Measurements from ENCODE around the gene PARG.

Gene PARG

GRCh38 chr10:49837685-49838084, 104.1 kb downstream of the PARG start:
- peaks cover 10% of the 10 kb centered on the region for H3K36me3 ChIP-seq (replicated peaks)
- TF ChIP-seq, protein P1, sequence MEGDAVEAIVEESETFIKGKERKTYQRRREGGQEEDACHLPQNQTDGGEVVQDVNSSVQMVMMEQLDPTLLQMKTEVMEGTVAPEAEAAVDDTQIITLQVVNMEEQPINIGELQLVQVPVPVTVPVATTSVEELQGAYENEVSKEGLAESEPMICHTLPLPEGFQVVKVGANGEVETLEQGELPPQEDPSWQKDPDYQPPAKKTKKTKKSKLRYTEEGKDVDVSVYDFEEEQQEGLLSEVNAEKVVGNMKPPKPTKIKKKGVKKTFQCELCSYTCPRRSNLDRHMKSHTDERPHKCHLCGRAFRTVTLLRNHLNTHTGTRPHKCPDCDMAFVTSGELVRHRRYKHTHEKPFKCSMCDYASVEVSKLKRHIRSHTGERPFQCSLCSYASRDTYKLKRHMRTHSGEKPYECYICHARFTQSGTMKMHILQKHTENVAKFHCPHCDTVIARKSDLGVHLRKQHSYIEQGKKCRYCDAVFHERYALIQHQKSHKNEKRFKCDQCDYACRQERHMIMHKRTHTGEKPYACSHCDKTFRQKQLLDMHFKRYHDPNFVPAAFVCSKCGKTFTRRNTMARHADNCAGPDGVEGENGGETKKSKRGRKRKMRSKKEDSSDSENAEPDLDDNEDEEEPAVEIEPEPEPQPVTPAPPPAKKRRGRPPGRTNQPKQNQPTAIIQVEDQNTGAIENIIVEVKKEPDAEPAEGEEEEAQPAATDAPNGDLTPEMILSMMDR (IDR thresholded peaks at IDR 0.05; ENCODE audit: low read depth, low read length, missing control alignments) = no peak
- no peak overlapping the region for H3K27ac ChIP-seq
- no peaks in the 10 kb centered on the region for H3K27me3 ChIP-seq (replicated peaks)
- no peak overlapping the region for H3K4me3 ChIP-seq (ENCODE audit: low read depth, low read length)
- no peak for DNase-seq
- in situ Hi-C loops (cut with HindIII; ENCODE audit: low pct_ligation_motif_present, low sequenced_read_pairs) = no loop called here

DNA sequence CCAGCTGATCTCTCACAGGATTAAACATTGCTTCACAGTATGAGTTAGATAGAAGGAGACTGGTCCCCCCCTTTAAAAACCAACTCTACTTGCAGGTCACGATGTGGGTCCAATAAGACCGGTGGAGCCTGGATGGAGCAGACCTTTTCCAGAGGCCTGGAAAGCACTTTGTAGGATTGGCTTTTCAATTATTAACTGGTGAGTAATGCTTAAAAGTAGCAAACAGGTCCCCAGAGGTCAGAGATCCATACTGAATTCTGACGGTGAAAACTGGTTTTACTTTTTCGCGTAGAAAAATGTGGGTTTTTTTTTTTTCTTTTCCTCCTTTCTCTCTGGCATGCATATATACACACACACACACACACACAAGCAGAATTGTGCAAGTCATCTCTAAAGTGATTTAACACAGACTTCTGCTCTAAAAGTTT, 104.8 kb downstream of the PARG start:
- TF ChIP-seq, protein P1 (IDR thresholded peaks at IDR 0.05; ENCODE audit: low read depth, low read length, missing control alignments) = no peak
- peaks cover 10% of the 10 kb centered on the region for H3K36me3 ChIP-seq (replicated peaks)
- H3K27ac ChIP-seq = no peak overlapping the region
- in situ Hi-C loops (cut with HindIII; ENCODE audit: low pct_ligation_motif_present, low sequenced_read_pairs) = no loop called here
- H3K4me3 ChIP-seq (ENCODE audit: low read depth, low read length) = no peak overlapping the region
- no peaks in the 10 kb centered on the region for H3K27me3 ChIP-seq (replicated peaks)
- no peak for DNase-seq

DNA sequence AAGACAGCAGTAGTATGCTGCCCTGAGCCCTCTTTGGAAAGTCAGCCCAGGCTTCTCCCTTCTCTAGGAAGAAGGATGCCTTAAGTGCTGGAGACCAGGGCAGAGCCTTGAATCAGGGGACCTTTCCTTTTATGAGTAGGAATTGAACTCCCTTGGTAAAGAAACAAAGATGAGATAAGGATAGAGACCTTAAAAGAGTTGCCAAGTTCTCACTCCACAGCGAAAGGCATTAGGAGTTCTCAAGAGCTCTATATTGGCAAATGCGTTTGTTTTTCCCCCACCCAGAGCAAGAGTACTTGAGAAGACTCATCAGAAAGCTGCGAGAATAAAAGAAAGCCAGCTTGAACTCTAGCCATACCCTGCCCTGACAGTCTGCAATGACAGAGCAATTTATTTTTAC, 106.9 kb downstream of the PARG start:
- DNase-seq = no peak
- H3K27me3 ChIP-seq (replicated peaks) = no peaks in the 10 kb centered on the region

GRCh38 chr10:49834201-49834600, 107.6 kb downstream of the PARG start:
- DNase-seq = no peak
- TF ChIP-seq, protein P1 (IDR thresholded peaks at IDR 0.05; ENCODE audit: low read depth, low read length, missing control alignments) = no peak
- peaks cover 4% of the 10 kb centered on the region for H3K36me3 ChIP-seq (replicated peaks)
- in situ Hi-C loops (cut with HindIII; ENCODE audit: low pct_ligation_motif_present, low sequenced_read_pairs) = no loop called here
- no peak overlapping the region for H3K27ac ChIP-seq
- H3K4me3 ChIP-seq (ENCODE audit: low read depth, low read length) = no peak overlapping the region
- no peaks in the 10 kb centered on the region for H3K27me3 ChIP-seq (replicated peaks)

More for the DNA sequence above, 106.9 kb downstream of the PARG start:
- in situ Hi-C loops (cut with HindIII; ENCODE audit: low pct_ligation_motif_present, low sequenced_read_pairs) = no loop called here
- TF ChIP-seq, protein P1 (IDR thresholded peaks at IDR 0.05; ENCODE audit: low read depth, low read length, missing control alignments) = no peak
- no peak overlapping the region for H3K4me3 ChIP-seq (ENCODE audit: low read depth, low read length)
- no peak overlapping the region for H3K27ac ChIP-seq
- H3K36me3 ChIP-seq (replicated peaks) = peaks cover 4% of the 10 kb centered on the region

- Histone ChIP-seq H3K27me3 (replicated peaks) (no peaks in the 10 kb centered on the region), H3K27ac (no peak overlapping the region), H3K4me3 (ENCODE audit: low read depth, low read length) (no peak overlapping the region), H3K36me3 (replicated peaks) (peaks cover 4% of the 10 kb centered on the region)
- TF ChIP-seq, protein P1 (IDR thresholded peaks at IDR 0.05; ENCODE audit: low read depth, low read length, missing control alignments) = no peak
- in situ Hi-C loops (cut with HindIII; ENCODE audit: low pct_ligation_motif_present, low sequenced_read_pairs) = no loop called here
- DNase-seq = no peak
These were observed 108.7 kb downstream of the PARG start for GRCh38 chr10:49833168-49833567.

- peak overlapping the region; percentile 24 for H3K27ac ChIP-seq
- TF ChIP-seq, protein P1 (IDR thresholded peaks at IDR 0.05; ENCODE audit: low read depth, low read length, missing control alignments) = no peak
- DNase-seq = peak; percentile 7
- in situ Hi-C loops (cut with HindIII; ENCODE audit: low pct_ligation_motif_present, low sequenced_read_pairs) = no loop called here
- no peaks in the 10 kb centered on the region for H3K27me3 ChIP-seq (replicated peaks)
- H3K4me3 ChIP-seq (ENCODE audit: low read depth, low read length) = no peak overlapping the region
- H3K36me3 ChIP-seq (replicated peaks) = peaks cover 4% of the 10 kb centered on the region
These were observed 110.3 kb downstream of the PARG start for GRCh38 chr10:49831352-49832035.
